ENCODE measurements around the gene CACNA1B. TPM values are rescaled to one million over a fixed set of nuclear protein-coding genes. Genes with fewer than 3 reads are reported as not detected.

Gene CACNA1B
- polyA plus RNA-seq, 1 of the 3 experiments (the other 2 are of a cell fraction), result 0.03 TPM

DNA sequence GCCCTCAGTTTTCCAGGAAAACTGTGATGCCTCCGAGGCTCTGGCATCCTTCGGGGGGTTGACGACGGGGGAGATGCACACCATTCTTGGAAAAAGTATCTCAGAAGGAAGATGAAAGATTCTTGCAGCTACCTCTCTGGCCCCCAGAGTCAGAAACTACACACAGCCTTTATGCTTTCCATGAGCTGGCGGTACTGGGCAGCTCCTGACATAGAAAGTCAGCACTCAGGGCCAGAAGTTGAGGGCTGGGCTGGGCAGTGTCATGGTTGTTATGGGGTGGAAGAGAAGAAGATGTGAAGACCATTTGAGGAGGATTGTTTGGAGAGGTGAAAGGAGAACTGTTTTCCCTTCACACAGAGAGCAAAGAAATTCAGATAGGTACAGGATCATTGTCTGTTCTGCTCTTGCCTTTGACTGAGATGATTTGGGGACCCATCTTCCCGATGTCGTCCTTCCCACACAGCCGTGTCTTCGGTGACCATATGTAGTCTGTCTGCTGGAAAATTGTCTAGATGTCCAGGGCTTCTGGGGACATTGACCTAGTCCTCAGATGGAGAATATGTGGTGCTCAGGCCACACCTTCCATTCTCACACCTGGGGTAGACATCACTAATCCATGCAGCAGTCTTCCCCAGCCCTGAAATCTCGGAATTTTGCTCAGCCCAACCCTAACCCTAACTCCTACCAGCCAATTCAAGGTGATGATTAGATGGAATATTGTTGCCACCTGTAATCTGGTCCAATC, 237.1 kb downstream of the CACNA1B start:
- H3K79me2 ChIP-seq (ENCODE audit: insufficient read depth), result no peaks in the 10 kb centered on the region
- no peak overlapping the region for H3K4me3 ChIP-seq (ENCODE audit: low read depth in 2 of 2, low read length in 1 of 2)
- DNase-seq, result no peak
- WGBS (ENCODE audit: low lambda C conversion rate), result 43% methylated on average over 9 of the region's 10 CpGs
- H3K4me1 ChIP-seq (ENCODE audit: control insufficient read depth in 1 of 2, insufficient read depth in 2 of 2, low read depth in 1 of 2, low read length in 1 of 2), result peaks cover 0 to 16% of the 10 kb centered on the region in 2 experiments; a peak in 1 of 4 replicates
- no peak overlapping the region for H3K27ac ChIP-seq (ENCODE audit: low read depth in 2 of 2, low read length in 1 of 2)
- H4K20me1 ChIP-seq (ENCODE audit: insufficient read depth), result no peaks in the 10 kb centered on the region
- no peak for TF ChIP-seq ELF1 (IDR thresholded peaks at IDR 0.05)
- no peak for TF ChIP-seq EP300 (IDR thresholded peaks at IDR 0.05; ENCODE audit: borderline replicate concordance in 1 of 2, low read depth in 1 of 2, low read length in 1 of 2)
- no peak for TF ChIP-seq SMC3 (IDR thresholded peaks at IDR 0.05; ENCODE audit: low read depth, low read length)
- no peak for TF ChIP-seq TCF12 (IDR thresholded peaks at IDR 0.05)
- no peak for TF ChIP-seq FOSL2 (IDR thresholded peaks at IDR 0.05; ENCODE audit: borderline replicate concordance, low read depth)
- no peak for TF ChIP-seq CHD2 (IDR thresholded peaks at IDR 0.05; ENCODE audit: low read length, partially characterized antibody)
- TF ChIP-seq IRF3 (IDR thresholded peaks at IDR 0.05; ENCODE audit: low read depth, low read length), result no peak
- no peak for TF ChIP-seq RXRA (IDR thresholded peaks at IDR 0.05; ENCODE audit: borderline replicate concordance, low read depth)
- no peak for TF ChIP-seq FOXM1 (IDR thresholded peaks at IDR 0.05; ENCODE audit: low read depth)
- TF ChIP-seq NFIC (IDR thresholded peaks at IDR 0.05; ENCODE audit: borderline replicate concordance), result no peak
- TF ChIP-seq RCOR1 (IDR thresholded peaks at IDR 0.05; ENCODE audit: low read length), result no peak
- no peak for TF ChIP-seq FOXJ3 (CRISPR knock-in tag; IDR thresholded peaks at IDR 0.05)
- TF ChIP-seq PBX3 (IDR thresholded peaks at IDR 0.05), result no peak
- TF ChIP-seq JUND (IDR thresholded peaks at IDR 0.05), result no peak
- TF ChIP-seq EZH2phosphoT487 (IDR thresholded peaks at IDR 0.05; ENCODE audit: borderline replicate concordance, low read depth), result no peak
- TF ChIP-seq, protein P1, sequence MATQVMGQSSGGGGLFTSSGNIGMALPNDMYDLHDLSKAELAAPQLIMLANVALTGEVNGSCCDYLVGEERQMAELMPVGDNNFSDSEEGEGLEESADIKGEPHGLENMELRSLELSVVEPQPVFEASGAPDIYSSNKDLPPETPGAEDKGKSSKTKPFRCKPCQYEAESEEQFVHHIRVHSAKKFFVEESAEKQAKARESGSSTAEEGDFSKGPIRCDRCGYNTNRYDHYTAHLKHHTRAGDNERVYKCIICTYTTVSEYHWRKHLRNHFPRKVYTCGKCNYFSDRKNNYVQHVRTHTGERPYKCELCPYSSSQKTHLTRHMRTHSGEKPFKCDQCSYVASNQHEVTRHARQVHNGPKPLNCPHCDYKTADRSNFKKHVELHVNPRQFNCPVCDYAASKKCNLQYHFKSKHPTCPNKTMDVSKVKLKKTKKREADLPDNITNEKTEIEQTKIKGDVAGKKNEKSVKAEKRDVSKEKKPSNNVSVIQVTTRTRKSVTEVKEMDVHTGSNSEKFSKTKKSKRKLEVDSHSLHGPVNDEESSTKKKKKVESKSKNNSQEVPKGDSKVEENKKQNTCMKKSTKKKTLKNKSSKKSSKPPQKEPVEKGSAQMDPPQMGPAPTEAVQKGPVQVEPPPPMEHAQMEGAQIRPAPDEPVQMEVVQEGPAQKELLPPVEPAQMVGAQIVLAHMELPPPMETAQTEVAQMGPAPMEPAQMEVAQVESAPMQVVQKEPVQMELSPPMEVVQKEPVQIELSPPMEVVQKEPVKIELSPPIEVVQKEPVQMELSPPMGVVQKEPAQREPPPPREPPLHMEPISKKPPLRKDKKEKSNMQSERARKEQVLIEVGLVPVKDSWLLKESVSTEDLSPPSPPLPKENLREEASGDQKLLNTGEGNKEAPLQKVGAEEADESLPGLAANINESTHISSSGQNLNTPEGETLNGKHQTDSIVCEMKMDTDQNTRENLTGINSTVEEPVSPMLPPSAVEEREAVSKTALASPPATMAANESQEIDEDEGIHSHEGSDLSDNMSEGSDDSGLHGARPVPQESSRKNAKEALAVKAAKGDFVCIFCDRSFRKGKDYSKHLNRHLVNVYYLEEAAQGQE (IDR thresholded peaks at IDR 0.05; ENCODE audit: low read depth, low read length), result no peak
- TF ChIP-seq SIN3A (IDR thresholded peaks at IDR 0.05; ENCODE audit: borderline replicate concordance, low read depth, low read length), result no peak
- no peak for TF ChIP-seq RAD21 (IDR thresholded peaks at IDR 0.05; ENCODE audit: low read length)
- TF ChIP-seq, protein P2, sequence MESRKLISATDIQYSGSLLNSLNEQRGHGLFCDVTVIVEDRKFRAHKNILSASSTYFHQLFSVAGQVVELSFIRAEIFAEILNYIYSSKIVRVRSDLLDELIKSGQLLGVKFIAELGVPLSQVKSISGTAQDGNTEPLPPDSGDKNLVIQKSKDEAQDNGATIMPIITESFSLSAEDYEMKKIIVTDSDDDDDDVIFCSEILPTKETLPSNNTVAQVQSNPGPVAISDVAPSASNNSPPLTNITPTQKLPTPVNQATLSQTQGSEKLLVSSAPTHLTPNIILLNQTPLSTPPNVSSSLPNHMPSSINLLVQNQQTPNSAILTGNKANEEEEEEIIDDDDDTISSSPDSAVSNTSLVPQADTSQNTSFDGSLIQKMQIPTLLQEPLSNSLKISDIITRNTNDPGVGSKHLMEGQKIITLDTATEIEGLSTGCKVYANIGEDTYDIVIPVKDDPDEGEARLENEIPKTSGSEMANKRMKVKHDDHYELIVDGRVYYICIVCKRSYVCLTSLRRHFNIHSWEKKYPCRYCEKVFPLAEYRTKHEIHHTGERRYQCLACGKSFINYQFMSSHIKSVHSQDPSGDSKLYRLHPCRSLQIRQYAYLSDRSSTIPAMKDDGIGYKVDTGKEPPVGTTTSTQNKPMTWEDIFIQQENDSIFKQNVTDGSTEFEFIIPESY (IDR thresholded peaks at IDR 0.05; ENCODE audit: borderline replicate concordance, low read depth), result no peak
- TF ChIP-seq YY1 (IDR thresholded peaks at IDR 0.05; ENCODE audit: low read depth), result no peak
- H3F3A ChIP-seq (replicated peaks; ENCODE audit: insufficient read depth), result no peaks in the 10 kb centered on the region
- POLR2A ChIA-PET, result no interaction called here
- no peaks in the 10 kb centered on the region for H3K9me3 ChIP-seq
- H3K27me3 ChIP-seq (ENCODE audit: insufficient read depth), result no peaks in the 10 kb centered on the region
- no peak overlapping the region for H2AFZ ChIP-seq (ENCODE audit: low read depth)
- no peaks in the 10 kb centered on the region for H3K9me2 ChIP-seq
- no peak overlapping the region for H3K9ac ChIP-seq
- H3K4me2 ChIP-seq, result no peak overlapping the region
- no peaks in the 10 kb centered on the region for H3K36me3 ChIP-seq (replicated peaks in 1 of 2; ENCODE audit: control insufficient read depth in 1 of 2, insufficient read depth in 2 of 2, low read length in 1 of 2)
- CTCF ChIA-PET, result interaction anchor here (0.6 kb wide), 1 partner anchor 683 kb away, joined by 3 read pairs; no protein-coding TSS in a partner anchor

Measured in SK-N-SH (cell line).